Subcutaneous adipose tissue (tissue), 4 donors: ENCODE measurements around the gene OR5B21. TPM values are rescaled to one million over a fixed set of nuclear protein-coding genes. Genes with fewer than 3 reads are reported as not detected.

ENCODE experiments used
- total RNA-seq, 4 donors: library from RNA; depleted of rRNA; stranded (reverse); fragments of >200 nt; gene quantifications; one replicate each; pipeline ENCODE4 v1.1.0, GENCODE V29; 2016
- TF ChIP-seq, protein P1 (sequence below): fragments of 450-650 bp; IDR thresholded peaks from one replicate; pipeline ENCODE4 v1.5.1; 2016; ENCODE audit warnings: low read depth, mild to moderate bottlenecking, control low read depth, antibody characterized with exemption, moderate library complexity

Gene OR5B21
- not detected for total RNA-seq

DNA sequence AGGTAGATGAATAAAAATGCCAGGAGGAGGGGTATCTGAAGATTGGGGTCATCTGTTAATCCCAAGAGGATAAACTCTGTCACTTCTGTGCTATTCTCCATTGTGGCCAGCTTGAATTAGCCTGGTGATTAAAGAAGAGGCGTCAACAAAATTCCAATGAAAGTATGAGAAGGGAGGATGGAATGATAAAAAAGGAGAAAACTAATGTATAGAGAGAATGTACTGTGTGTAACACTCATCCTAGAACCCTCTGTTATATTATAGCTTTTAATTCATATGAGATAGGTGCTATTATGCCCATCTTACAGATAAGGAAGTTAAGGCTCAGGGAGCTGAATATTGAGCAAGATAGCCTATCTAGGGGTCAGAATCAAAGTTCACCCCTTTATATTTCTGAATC lies at the start of gene OR5B21:
Gene OR5B21, minus strand, starts transcription at position 101 of the 400 bp plus-strand sequence. Its CDS starts 0 bp downstream, at position 101.
- TF ChIP-seq, protein P1, sequence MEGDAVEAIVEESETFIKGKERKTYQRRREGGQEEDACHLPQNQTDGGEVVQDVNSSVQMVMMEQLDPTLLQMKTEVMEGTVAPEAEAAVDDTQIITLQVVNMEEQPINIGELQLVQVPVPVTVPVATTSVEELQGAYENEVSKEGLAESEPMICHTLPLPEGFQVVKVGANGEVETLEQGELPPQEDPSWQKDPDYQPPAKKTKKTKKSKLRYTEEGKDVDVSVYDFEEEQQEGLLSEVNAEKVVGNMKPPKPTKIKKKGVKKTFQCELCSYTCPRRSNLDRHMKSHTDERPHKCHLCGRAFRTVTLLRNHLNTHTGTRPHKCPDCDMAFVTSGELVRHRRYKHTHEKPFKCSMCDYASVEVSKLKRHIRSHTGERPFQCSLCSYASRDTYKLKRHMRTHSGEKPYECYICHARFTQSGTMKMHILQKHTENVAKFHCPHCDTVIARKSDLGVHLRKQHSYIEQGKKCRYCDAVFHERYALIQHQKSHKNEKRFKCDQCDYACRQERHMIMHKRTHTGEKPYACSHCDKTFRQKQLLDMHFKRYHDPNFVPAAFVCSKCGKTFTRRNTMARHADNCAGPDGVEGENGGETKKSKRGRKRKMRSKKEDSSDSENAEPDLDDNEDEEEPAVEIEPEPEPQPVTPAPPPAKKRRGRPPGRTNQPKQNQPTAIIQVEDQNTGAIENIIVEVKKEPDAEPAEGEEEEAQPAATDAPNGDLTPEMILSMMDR, result no peak

DNA sequence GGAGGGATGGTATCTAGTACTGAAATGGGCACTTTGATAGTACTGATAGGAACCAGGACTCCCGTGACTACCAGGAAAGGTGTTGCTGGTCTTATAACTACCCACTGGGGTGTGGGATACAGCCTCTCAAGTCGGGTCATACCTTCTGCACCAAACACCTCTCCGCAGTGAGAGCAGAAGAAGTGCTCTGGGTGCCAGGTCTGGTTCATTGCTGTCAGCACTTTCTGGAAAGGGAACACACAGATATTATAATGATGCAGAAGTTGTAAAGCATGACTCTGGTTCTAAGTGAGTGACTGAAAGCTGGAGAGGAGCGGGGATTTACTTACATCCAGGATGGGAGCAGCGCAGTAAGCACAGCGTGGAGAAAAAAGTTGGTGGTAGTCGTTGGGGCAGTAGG lies 41.7 kb upstream of the OR5B21 start:
- TF ChIP-seq, protein P1, result no peak

- TF ChIP-seq, protein P1, result no peak
These were observed 38.9 kb upstream of the OR5B21 start for GRCh38 chr11:58546841-58547240.

DNA sequence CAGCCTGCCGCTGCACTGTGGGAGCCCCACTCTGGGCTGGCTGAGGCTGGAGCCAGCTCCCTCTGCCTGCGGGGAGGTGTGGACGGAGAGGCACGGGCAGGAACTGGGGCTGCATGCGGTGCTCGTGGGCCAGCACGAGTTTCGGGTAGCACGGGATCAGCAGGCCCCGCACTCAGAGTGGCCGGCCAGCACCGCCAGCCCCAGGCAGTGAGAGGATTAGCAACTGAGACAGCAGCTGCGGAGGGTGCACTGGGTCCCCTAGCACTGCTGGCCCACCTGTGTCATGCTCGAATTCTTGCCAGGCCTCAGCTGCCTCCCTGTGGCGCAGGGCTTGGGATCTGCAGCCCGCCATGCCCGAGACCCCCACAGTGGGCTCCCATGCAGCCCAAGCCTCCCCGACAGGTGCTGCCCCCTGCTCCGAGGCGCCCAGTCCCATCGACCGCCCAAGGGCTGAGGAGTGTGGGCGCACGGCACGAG lies 24.0 kb upstream of the OR5B21 start:
- TF ChIP-seq, protein P1, result no peak

DNA sequence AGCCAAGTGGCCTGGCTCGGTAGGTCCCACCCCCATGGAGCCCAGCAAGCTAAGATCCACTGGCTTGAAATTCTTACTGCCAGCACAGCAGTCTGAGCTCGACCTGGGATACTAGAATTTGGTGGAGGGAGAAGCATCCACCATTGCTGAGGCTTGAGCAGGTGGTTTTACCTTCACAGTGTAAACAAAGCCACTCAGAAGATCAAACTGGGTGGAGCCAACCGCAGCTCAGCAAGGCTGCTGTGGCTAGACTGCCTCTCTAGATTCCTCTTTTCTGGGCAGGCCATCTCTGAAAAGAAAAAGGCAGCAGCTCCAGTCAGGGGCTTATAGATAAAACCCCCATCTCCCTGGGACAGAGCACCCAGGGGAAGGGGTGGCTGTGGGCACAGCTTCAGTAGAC lies 22.3 kb upstream of the OR5B21 start:
- TF ChIP-seq, protein P1, result no peak

DNA sequence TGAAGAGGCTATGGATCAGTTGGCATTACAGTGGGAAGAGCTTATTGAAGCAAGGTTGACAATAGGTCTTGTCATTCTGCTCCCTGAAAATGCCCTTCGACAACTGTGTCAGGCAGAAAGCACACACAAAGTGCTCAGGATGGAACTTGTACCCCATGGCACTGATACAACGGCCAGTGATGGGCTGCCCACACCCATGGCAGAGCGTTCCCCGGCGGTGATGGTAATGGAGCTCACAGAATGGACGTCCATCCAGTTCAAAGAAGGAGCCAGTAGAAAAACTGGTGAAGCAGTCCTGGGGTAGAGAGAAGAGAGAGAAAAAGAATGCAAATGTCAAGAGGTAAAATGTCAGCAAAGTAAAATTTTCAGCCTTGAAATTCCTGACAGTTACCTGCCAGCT lies 19.5 kb upstream of the OR5B21 start:
- TF ChIP-seq, protein P1, result no peak

- TF ChIP-seq, protein P1, result no peak
These were observed 18.8 kb upstream of the OR5B21 start for GRCh38 chr11:58526721-58527120.
